ENCODE data around the gene SSX2B.
"Not testable (repeated sequence)": the region's sequence is repeated elsewhere in the genome, so short reads cannot be mapped to it uniquely, and the experiment has no call there.

Gene SSX2B

GRCh38 chrX:52750952-52751351 lies at the start of gene SSX2B:
TSS of gene SSX2B (plus strand) at chrX:52751252. CDS start at chrX:52752681, 1,429 bp downstream.
- not testable (repeated sequence) for DNase-seq (ENCODE audit: low read depth)

- DNase-seq (ENCODE audit: low read depth): not testable (repeated sequence)
Observed at GRCh38 chrX:52707078-52707477, 44.0 kb upstream of the SSX2B start, which contains the start of gene SSX2. TSS of gene SSX2 (minus strand) at chrX:52707178. CDS start at chrX:52705749, 1,429 bp downstream.

- not testable (repeated sequence) for DNase-seq (ENCODE audit: low read depth)
Observed at GRCh38 chrX:52765983-52766382, 14.9 kb downstream of the SSX2B start.

- not testable (repeated sequence) for DNase-seq (ENCODE audit: low read depth)
Observed at GRCh38 chrX:52773504-52773903, 22.5 kb downstream of the SSX2B start.

GRCh38 chrX:52797327-52797726 lies 46.3 kb downstream of the SSX2B start, which contains the start of gene SPANXN5:
TSS of gene SPANXN5 (minus strand) at chrX:52797427. CDS start at chrX:52797348, 79 bp downstream.
- not testable (repeated sequence) for DNase-seq (ENCODE audit: low read depth)

- not testable (repeated sequence) for DNase-seq (ENCODE audit: low read depth)
Observed at GRCh38 chrX:52804876-52805275, 53.8 kb downstream of the SSX2B start.
